ENCODE data around the gene CRAMP1. TPM values are rescaled to one million over a fixed set of nuclear protein-coding genes. Genes with fewer than 3 reads are reported as not detected.

CRAMP1 gene
- polyA plus RNA-seq, 1 of the 3 experiments (the other 2 are of a cell fraction), result 9.5 TPM

DNA sequence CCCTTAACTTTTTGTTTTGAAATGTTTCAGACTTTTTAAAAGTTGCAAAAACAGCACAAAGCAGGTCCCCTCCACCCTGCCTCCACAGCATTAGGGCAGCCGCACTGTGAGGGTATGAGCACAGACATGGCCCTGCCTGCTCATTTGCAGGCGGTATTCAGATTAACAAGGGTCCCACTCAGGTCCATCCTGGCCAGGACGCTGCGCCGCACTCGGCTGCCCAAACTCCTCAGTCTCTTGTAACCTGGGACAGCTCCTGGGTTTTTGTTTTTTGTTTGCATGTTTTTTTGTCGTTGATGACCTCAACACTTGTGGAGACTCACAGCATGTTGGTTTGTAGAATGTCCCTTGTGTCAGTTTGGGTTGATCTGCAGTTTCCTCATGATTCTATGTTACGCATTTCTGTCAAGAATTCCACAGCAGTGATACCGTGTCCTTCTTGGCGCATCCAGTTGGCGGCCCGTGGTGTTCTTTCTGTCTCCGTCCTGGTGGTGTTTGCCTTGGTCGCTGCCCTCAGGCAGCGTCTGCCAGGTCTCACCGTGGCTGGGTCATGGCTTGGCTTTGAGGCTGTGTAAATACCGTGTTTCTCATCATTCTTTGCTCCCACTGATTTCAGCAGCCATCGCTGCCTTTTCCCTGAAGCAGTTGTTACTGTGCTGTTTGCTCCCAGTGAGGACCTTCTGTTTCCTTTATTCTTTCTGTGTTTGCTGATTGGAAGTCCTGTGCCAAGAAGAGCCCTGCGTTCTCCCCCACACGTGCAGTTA, 18.5 kb downstream of the CRAMP1 start:
- H3K36me3 ChIP-seq (replicated peaks in 1 of 2; ENCODE audit: control insufficient read depth in 1 of 2, insufficient read depth in 2 of 2, low read length in 1 of 2), result peaks cover 26 to 50% of the 10 kb centered on the region in 2 experiments
- 99% methylated on average over 20 of the region's 20 CpGs for WGBS (ENCODE audit: low lambda C conversion rate)
- TF ChIP-seq FOXJ3 (CRISPR knock-in tag; IDR thresholded peaks at IDR 0.05) (no peak), JUND (IDR thresholded peaks at IDR 0.05) (no peak), MEF2A (IDR thresholded peaks at IDR 0.05; ENCODE audit: borderline replicate concordance, low read depth) (no peak), CHD2 (IDR thresholded peaks at IDR 0.05; ENCODE audit: low read length, partially characterized antibody) (no peak), SIN3A (IDR thresholded peaks at IDR 0.05; ENCODE audit: borderline replicate concordance, low read depth, low read length) (no peak), NFIC (IDR thresholded peaks at IDR 0.05; ENCODE audit: borderline replicate concordance) (no peak), FOSL2 (IDR thresholded peaks at IDR 0.05; ENCODE audit: borderline replicate concordance, low read depth) (no peak), TEAD4 (IDR thresholded peaks at IDR 0.05; ENCODE audit: borderline replicate concordance, insufficient read depth) (no peak), NRF1 (IDR thresholded peaks at IDR 0.05; ENCODE audit: low read depth, low read length) (no peak), MXI1 (IDR thresholded peaks at IDR 0.05; ENCODE audit: low read depth, low read length) (no peak), RFX5 (IDR thresholded peaks at IDR 0.05; ENCODE audit: low read length) (no peak)
- TF ChIP-seq, protein P1, sequence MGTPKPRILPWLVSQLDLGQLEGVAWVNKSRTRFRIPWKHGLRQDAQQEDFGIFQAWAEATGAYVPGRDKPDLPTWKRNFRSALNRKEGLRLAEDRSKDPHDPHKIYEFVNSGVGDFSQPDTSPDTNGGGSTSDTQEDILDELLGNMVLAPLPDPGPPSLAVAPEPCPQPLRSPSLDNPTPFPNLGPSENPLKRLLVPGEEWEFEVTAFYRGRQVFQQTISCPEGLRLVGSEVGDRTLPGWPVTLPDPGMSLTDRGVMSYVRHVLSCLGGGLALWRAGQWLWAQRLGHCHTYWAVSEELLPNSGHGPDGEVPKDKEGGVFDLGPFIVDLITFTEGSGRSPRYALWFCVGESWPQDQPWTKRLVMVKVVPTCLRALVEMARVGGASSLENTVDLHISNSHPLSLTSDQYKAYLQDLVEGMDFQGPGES (IDR thresholded peaks at IDR 0.05; ENCODE audit: low read depth, low read length), result no peak
- TF ChIP-seq, protein P2, sequence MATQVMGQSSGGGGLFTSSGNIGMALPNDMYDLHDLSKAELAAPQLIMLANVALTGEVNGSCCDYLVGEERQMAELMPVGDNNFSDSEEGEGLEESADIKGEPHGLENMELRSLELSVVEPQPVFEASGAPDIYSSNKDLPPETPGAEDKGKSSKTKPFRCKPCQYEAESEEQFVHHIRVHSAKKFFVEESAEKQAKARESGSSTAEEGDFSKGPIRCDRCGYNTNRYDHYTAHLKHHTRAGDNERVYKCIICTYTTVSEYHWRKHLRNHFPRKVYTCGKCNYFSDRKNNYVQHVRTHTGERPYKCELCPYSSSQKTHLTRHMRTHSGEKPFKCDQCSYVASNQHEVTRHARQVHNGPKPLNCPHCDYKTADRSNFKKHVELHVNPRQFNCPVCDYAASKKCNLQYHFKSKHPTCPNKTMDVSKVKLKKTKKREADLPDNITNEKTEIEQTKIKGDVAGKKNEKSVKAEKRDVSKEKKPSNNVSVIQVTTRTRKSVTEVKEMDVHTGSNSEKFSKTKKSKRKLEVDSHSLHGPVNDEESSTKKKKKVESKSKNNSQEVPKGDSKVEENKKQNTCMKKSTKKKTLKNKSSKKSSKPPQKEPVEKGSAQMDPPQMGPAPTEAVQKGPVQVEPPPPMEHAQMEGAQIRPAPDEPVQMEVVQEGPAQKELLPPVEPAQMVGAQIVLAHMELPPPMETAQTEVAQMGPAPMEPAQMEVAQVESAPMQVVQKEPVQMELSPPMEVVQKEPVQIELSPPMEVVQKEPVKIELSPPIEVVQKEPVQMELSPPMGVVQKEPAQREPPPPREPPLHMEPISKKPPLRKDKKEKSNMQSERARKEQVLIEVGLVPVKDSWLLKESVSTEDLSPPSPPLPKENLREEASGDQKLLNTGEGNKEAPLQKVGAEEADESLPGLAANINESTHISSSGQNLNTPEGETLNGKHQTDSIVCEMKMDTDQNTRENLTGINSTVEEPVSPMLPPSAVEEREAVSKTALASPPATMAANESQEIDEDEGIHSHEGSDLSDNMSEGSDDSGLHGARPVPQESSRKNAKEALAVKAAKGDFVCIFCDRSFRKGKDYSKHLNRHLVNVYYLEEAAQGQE (IDR thresholded peaks at IDR 0.05; ENCODE audit: low read depth, low read length), result no peak
- TF ChIP-seq, protein P3, sequence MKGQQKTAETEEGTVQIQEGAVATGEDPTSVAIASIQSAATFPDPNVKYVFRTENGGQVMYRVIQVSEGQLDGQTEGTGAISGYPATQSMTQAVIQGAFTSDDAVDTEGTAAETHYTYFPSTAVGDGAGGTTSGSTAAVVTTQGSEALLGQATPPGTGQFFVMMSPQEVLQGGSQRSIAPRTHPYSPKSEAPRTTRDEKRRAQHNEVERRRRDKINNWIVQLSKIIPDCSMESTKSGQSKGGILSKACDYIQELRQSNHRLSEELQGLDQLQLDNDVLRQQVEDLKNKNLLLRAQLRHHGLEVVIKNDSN (IDR thresholded peaks at IDR 0.05; ENCODE audit: borderline replicate concordance, low read depth), result no peak

More for the DNA sequence above, 18.5 kb downstream of the CRAMP1 start:
- ChIA-PET POLR2A (no interaction called here), CTCF (no interaction called here)
- Histone ChIP-seq H4K20me1 (ENCODE audit: insufficient read depth) (peaks cover 41% of the 10 kb centered on the region), H3K9me3 (no peaks in the 10 kb centered on the region), H3K79me2 (ENCODE audit: insufficient read depth) (peaks cover 66% of the 10 kb centered on the region), H2AFZ (ENCODE audit: low read depth) (no peak overlapping the region), H3K27me3 (ENCODE audit: insufficient read depth) (no peaks in the 10 kb centered on the region), H3K4me1 (ENCODE audit: control insufficient read depth in 1 of 2, insufficient read depth in 2 of 2, low read depth in 1 of 2, low read length in 1 of 2) (no peaks in the 10 kb centered on the region), H3K4me2 (no peak overlapping the region), H3K9ac (no peak overlapping the region), H3K27ac (ENCODE audit: low read depth in 2 of 2, low read length in 1 of 2) (no peak overlapping the region), H3K4me3 (ENCODE audit: low read depth in 2 of 2, low read length in 1 of 2) (no peak overlapping the region), H3K9me2 (no peaks in the 10 kb centered on the region), H3F3A (replicated peaks; ENCODE audit: insufficient read depth) (no peaks in the 10 kb centered on the region)
- DNase-seq, result no peak

Data from SK-N-SH (cell line).